Skin of body (tissue), 2 donors: Measurements from ENCODE around the gene IFITM2. TPM values are rescaled to one million over a fixed set of nuclear protein-coding genes. Genes with fewer than 3 reads are reported as not detected.
"Not testable (repeated sequence)": the region's sequence is repeated elsewhere in the genome, so short reads cannot be mapped to it uniquely, and the experiment has no call there.

Experiments used
- DNase-seq: peaks from one replicate; lab custom pipeline; 2025; lab: John Stamatoyannopoulos, UW
- total RNA-seq: library from RNA; depleted of rRNA; stranded (reverse); fragments of >200 nt; gene quantifications from one replicate; pipeline ENCODE4 v1.2.3, GENCODE V29; 2014

Gene IFITM2
- total RNA-seq, 1 donor from 2014 or later, result 20.4 TPM

GRCh38 chr11:324593-325517 lies 17.2 kb downstream of the IFITM2 start:
- DNase-seq, result not testable (repeated sequence)

GRCh38 chr11:325796-326591 lies 18.4 kb downstream of the IFITM2 start:
- DNase-seq, result no peak

- DNase-seq, result no peak
These were observed 18.9 kb downstream of the IFITM2 start for GRCh38 chr11:326592-326841.

GRCh38 chr11:326842-327580 lies 19.4 kb downstream of the IFITM2 start:
- DNase-seq, result peak; percentile 7

- DNase-seq, result no peak
These were observed 19.9 kb downstream of the IFITM2 start for GRCh38 chr11:327581-327923.

GRCh38 chr11:328012-328411 lies 20.4 kb downstream of the IFITM2 start:
- DNase-seq, result no peak

GRCh38 chr11:328516-329100 lies 21.0 kb downstream of the IFITM2 start:
- not testable (repeated sequence) for DNase-seq

GRCh38 chr11:329886-330253 lies 22.3 kb downstream of the IFITM2 start:
- no peak for DNase-seq

GRCh38 chr11:330307-330693 lies 22.7 kb downstream of the IFITM2 start:
- no peak for DNase-seq

GRCh38 chr11:330694-331357 lies 23.2 kb downstream of the IFITM2 start:
- DNase-seq, result no peak

GRCh38 chr11:331358-332060 lies 23.9 kb downstream of the IFITM2 start:
- no peak for DNase-seq

GRCh38 chr11:332651-333480 lies 25.2 kb downstream of the IFITM2 start:
- no peak for DNase-seq

- not testable (repeated sequence) for DNase-seq
These were observed 26.1 kb downstream of the IFITM2 start for GRCh38 chr11:333616-334263.

GRCh38 chr11:334264-334994 lies 26.8 kb downstream of the IFITM2 start:
- DNase-seq, result no peak

- peak; percentile 49 for DNase-seq
These were observed 28.4 kb downstream of the IFITM2 start for GRCh38 chr11:335779-336658.

GRCh38 chr11:336659-337198 lies 29.1 kb downstream of the IFITM2 start:
- DNase-seq, result peak; percentile 24

- no peak for DNase-seq
These were observed 30.1 kb downstream of the IFITM2 start for GRCh38 chr11:337711-338110.
